ENCODE measurements around the gene H2BK1. TPM values are rescaled to one million over a fixed set of nuclear protein-coding genes. Genes with fewer than 3 reads are reported as not detected.

The H2BK1 gene
- total and polyA plus RNA-seq, 2 donors (not counting 1 experiment from before 2014, with no cell fraction given) = not detected

GRCh38 chr7:151204383-151205032 lies 5.8 kb downstream of the H2BK1 start:
- no peak overlapping the region for H3K27ac ChIP-seq (ENCODE audit: insufficient read depth, low read length)
- no peak overlapping the region for H3K9ac ChIP-seq (ENCODE audit: insufficient read depth, low read length)
- H3K79me2 ChIP-seq (ENCODE audit: control insufficient read depth, insufficient read depth, low read length) = no peaks in the 10 kb centered on the region
- no peak overlapping the region for H3K4me3 ChIP-seq (replicated peaks in 1 of 4; ENCODE audit: control extremely low read depth in 1 of 4, insufficient read depth in 1 of 4, low read depth in 3 of 4, low read length in 4 of 4)
- H3K9me3 ChIP-seq (ENCODE audit: control insufficient read depth, insufficient read depth, low read depth, low read length) = no peaks in the 10 kb centered on the region
- H3K36me3 ChIP-seq (ENCODE audit: control insufficient read depth, insufficient read depth, low read length) = no peaks in the 10 kb centered on the region
- H3K27me3 ChIP-seq (ENCODE audit: control insufficient read depth, insufficient read depth, low read length) = peaks cover 49% of the 10 kb centered on the region
- no peaks in the 10 kb centered on the region for H3K4me1 ChIP-seq (ENCODE audit: control insufficient read depth, extremely low read depth, insufficient read depth, low read length)
- no peak overlapping the region for H2AFZ ChIP-seq (ENCODE audit: low read length)
- no peak for TF ChIP-seq EZH2 (IDR thresholded peaks at IDR 0.05; ENCODE audit: low read length, missing control alignments)
- TF ChIP-seq, protein P1, sequence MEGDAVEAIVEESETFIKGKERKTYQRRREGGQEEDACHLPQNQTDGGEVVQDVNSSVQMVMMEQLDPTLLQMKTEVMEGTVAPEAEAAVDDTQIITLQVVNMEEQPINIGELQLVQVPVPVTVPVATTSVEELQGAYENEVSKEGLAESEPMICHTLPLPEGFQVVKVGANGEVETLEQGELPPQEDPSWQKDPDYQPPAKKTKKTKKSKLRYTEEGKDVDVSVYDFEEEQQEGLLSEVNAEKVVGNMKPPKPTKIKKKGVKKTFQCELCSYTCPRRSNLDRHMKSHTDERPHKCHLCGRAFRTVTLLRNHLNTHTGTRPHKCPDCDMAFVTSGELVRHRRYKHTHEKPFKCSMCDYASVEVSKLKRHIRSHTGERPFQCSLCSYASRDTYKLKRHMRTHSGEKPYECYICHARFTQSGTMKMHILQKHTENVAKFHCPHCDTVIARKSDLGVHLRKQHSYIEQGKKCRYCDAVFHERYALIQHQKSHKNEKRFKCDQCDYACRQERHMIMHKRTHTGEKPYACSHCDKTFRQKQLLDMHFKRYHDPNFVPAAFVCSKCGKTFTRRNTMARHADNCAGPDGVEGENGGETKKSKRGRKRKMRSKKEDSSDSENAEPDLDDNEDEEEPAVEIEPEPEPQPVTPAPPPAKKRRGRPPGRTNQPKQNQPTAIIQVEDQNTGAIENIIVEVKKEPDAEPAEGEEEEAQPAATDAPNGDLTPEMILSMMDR (conservative IDR thresholded peaks at IDR 0.05 in 1 of 2, IDR thresholded peaks at IDR 0.05 in 1 of 2; ENCODE audit: low read depth in 1 of 2, low read length in 2 of 2) = no peak
- H4K20me1 ChIP-seq (ENCODE audit: control insufficient read depth, extremely low read depth, insufficient read depth, low read length) = no peaks in the 10 kb centered on the region
- no peak overlapping the region for H3K4me2 ChIP-seq (ENCODE audit: extremely low read depth, insufficient read depth, low read length)
- DNase-seq (ENCODE audit: low read depth in 2 of 2) = no peak

DNA sequence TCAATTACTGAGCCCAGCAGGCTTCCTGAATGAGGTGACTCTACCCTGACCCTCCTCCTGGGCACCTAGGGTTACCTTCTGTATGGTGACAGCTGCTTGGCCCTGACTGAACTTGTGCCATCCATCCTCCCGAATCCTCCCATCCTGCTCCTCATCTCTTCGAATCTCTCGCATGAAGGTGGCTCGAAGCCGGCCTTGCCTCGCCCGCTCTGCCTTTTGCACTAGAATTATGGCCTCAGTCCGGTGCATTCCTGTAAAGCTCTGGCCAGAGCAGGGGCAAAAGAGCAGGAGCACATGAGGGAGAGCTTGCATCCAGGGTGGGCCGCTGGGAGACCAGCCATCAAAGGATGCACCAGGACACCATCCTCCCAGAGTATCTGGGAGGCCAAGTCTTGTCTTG lies 7.5 kb downstream of the H2BK1 start:
- no peak overlapping the region for H2AFZ ChIP-seq (ENCODE audit: low read length)
- no peak overlapping the region for H3K4me3 ChIP-seq (replicated peaks in 1 of 4; ENCODE audit: control extremely low read depth in 1 of 4, insufficient read depth in 1 of 4, low read depth in 3 of 4, low read length in 4 of 4)
- H3K4me2 ChIP-seq (ENCODE audit: extremely low read depth, insufficient read depth, low read length) = no peak overlapping the region
- H3K79me2 ChIP-seq (ENCODE audit: control insufficient read depth, insufficient read depth, low read length) = no peaks in the 10 kb centered on the region
- H3K9ac ChIP-seq (ENCODE audit: insufficient read depth, low read length) = no peak overlapping the region
- no peaks in the 10 kb centered on the region for H3K4me1 ChIP-seq (ENCODE audit: control insufficient read depth, extremely low read depth, insufficient read depth, low read length)
- TF ChIP-seq, protein P1 (conservative IDR thresholded peaks at IDR 0.05 in 1 of 2, IDR thresholded peaks at IDR 0.05 in 1 of 2; ENCODE audit: low read depth in 1 of 2, low read length in 2 of 2) = no peak
- no peak for TF ChIP-seq EZH2 (IDR thresholded peaks at IDR 0.05; ENCODE audit: low read length, missing control alignments)
- no peaks in the 10 kb centered on the region for H3K9me3 ChIP-seq (ENCODE audit: control insufficient read depth, insufficient read depth, low read depth, low read length)
- no peak overlapping the region for H3K27ac ChIP-seq (ENCODE audit: insufficient read depth, low read length)
- H3K27me3 ChIP-seq (ENCODE audit: control insufficient read depth, insufficient read depth, low read length) = peaks cover 58% of the 10 kb centered on the region
- H4K20me1 ChIP-seq (ENCODE audit: control insufficient read depth, extremely low read depth, insufficient read depth, low read length) = no peaks in the 10 kb centered on the region
- no peaks in the 10 kb centered on the region for H3K36me3 ChIP-seq (ENCODE audit: control insufficient read depth, insufficient read depth, low read length)
- DNase-seq (ENCODE audit: low read depth in 2 of 2) = no peak

DNA sequence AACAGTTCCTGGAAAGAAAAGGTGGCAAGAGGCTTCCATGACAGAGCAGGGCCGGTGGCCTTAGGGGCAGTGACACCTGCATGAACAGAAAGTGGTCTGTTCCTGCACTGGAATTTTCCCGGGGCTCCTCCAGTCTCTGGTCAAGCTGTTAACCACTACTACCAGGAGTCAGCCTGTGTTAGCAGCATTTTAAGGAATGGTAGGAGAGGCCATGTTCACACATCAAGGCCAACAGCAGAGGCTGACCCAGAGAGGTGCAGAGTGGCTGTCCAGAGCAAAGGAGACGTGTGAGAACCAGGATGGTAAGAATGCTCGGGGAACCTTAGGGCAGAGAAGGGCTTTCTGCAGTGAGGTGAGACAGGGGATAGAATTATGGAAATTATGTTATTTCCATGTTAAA lies 8.5 kb downstream of the H2BK1 start:
- TF ChIP-seq, protein P1 (conservative IDR thresholded peaks at IDR 0.05 in 1 of 2, IDR thresholded peaks at IDR 0.05 in 1 of 2; ENCODE audit: low read depth in 1 of 2, low read length in 2 of 2) = no peak
- no peak for TF ChIP-seq EZH2 (IDR thresholded peaks at IDR 0.05; ENCODE audit: low read length, missing control alignments)
- H3K4me3 ChIP-seq (replicated peaks in 1 of 4; ENCODE audit: control extremely low read depth in 1 of 4, insufficient read depth in 1 of 4, low read depth in 3 of 4, low read length in 4 of 4) = no peak overlapping the region
- peaks cover 53% of the 10 kb centered on the region for H3K27me3 ChIP-seq (ENCODE audit: control insufficient read depth, insufficient read depth, low read length)

More for the DNA sequence above, 8.5 kb downstream of the H2BK1 start:
- Histone ChIP-seq H3K9me3 (ENCODE audit: control insufficient read depth, insufficient read depth, low read depth, low read length) (no peaks in the 10 kb centered on the region), H3K27ac (ENCODE audit: insufficient read depth, low read length) (no peak overlapping the region), H3K9ac (ENCODE audit: insufficient read depth, low read length) (no peak overlapping the region), H2AFZ (ENCODE audit: low read length) (no peak overlapping the region), H3K4me1 (ENCODE audit: control insufficient read depth, extremely low read depth, insufficient read depth, low read length) (no peaks in the 10 kb centered on the region), H4K20me1 (ENCODE audit: control insufficient read depth, extremely low read depth, insufficient read depth, low read length) (no peaks in the 10 kb centered on the region), H3K4me2 (ENCODE audit: extremely low read depth, insufficient read depth, low read length) (no peak overlapping the region), H3K36me3 (ENCODE audit: control insufficient read depth, insufficient read depth, low read length) (no peaks in the 10 kb centered on the region), H3K79me2 (ENCODE audit: control insufficient read depth, insufficient read depth, low read length) (no peaks in the 10 kb centered on the region)
- DNase-seq (ENCODE audit: low read depth in 2 of 2) = no peak

Data from fibroblast of lung (primary cell).